Neural progenitor cell (in vitro differentiated cells): ENCODE measurements around the gene GGCX. TPM values are rescaled to one million over a fixed set of nuclear protein-coding genes. Genes with fewer than 3 reads are reported as not detected.

Source experiments
- DNase-seq: peaks from one replicate; pipeline ENCODE4 v3.0.0-alpha.2; 2016; ENCODE audit warnings: low spot score
- H2AFZ ChIP-seq: fragments of 200-600 bp; sonication (generic); replicated peaks from 2 replicates; pipeline ENCODE4 v1.6.1; 2016; ENCODE audit warnings: antibody characterized with exemption
- H3F3A ChIP-seq: fragments of 200-600 bp; sonication (generic); 2 replicates; pipeline ENCODE4 v1.6.1; 2016; ENCODE audit warnings: antibody characterized with exemption, low read depth
- H3K27ac ChIP-seq: fragments of 200-600 bp; sonication (generic); 2 replicates; pipeline ENCODE4 v1.5.1; 2016; ENCODE audit warnings: mild to moderate bottlenecking
- H3K27me3 ChIP-seq: fragments of 200-600 bp; sonication (generic); 2 replicates; pipeline ENCODE4 v1.6.1; 2016; ENCODE audit warnings: mild to moderate bottlenecking, moderate library complexity
- H3K36me3 ChIP-seq: fragments of 200-600 bp; sonication (generic); 2 replicates; pipeline ENCODE4 v1.5.1; 2016
- H3K4me1 ChIP-seq: fragments of 200-600 bp; sonication (generic); 2 replicates; pipeline ENCODE4 v1.6.1; 2016; ENCODE audit warnings: mixed run types
- H3K4me2 ChIP-seq: fragments of 200-600 bp; sonication (generic); 2 replicates; pipeline ENCODE4 v1.6.1; 2016
- H3K4me3 ChIP-seq: fragments of 200-600 bp; sonication (generic); 2 replicates; pipeline ENCODE4 v1.5.1; 2016
- H3K79me2 ChIP-seq: fragments of 200-600 bp; sonication (generic); 2 replicates; pipeline ENCODE4 v1.6.1; 2016; ENCODE audit warnings: low read depth
- H3K9ac ChIP-seq: fragments of 200-600 bp; sonication (generic); 2 replicates; pipeline ENCODE4 v1.6.1; 2016
- H3K9me3 ChIP-seq: fragments of 200-600 bp; sonication (generic); 2 replicates; pipeline ENCODE4 v1.5.1; 2016; ENCODE audit warnings: low read depth
- H4K20me1 ChIP-seq: fragments of 200-600 bp; sonication (generic); 2 replicates; pipeline ENCODE4 v1.6.1; 2016; ENCODE audit warnings: low read depth
- H3K27ac Mint-ChIP-seq: 3 replicates; pipeline ENCODE4 v1.8.0; 2021; ENCODE audit warnings: mixed read lengths
- H3K27me3 Mint-ChIP-seq: 2 replicates; pipeline ENCODE4 v1.8.0; 2022; ENCODE audit warnings: low read depth, mild to moderate bottlenecking, inconsistent platforms, moderate library complexity, mixed read lengths; ENCODE audit not compliant: insufficient read depth
- H3K36me3 Mint-ChIP-seq: 3 replicates; pipeline ENCODE4 v1.8.0; 2021; ENCODE audit warnings: mixed read lengths
- H3K4me1 Mint-ChIP-seq: 3 replicates; pipeline ENCODE4 v1.8.0; 2021; ENCODE audit warnings: mixed read lengths
- H3K4me3 Mint-ChIP-seq: 3 replicates; pipeline ENCODE4 v1.8.0; 2021; ENCODE audit warnings: mild to moderate bottlenecking, moderate library complexity, mixed read lengths
- H3K9me3 Mint-ChIP-seq: 3 replicates; pipeline ENCODE4 v1.8.0; 2020; ENCODE audit warnings: mixed read lengths
- CTCF ChIP-seq: fragments of 200-600 bp; sonication (generic); IDR thresholded peaks from 2 replicates; pipeline ENCODE4 v1.5.1; 2017; ENCODE audit warnings: antibody characterized with exemption, mild to moderate bottlenecking
- EZH2 ChIP-seq: fragments of 200-600 bp; sonication (generic); IDR thresholded peaks from 2 replicates; pipeline ENCODE4 v1.6.1; 2017; ENCODE audit warnings: antibody characterized with exemption, mild to moderate bottlenecking, moderate library complexity
- EZH2phosphoT487 ChIP-seq: fragments of 200-600 bp; sonication (generic); IDR thresholded peaks from 2 replicates; pipeline ENCODE4 v1.6.1; 2017; ENCODE audit warnings: antibody characterized with exemption
- total RNA-seq: library from RNA; depleted of rRNA; stranded (reverse); fragments of >200 nt; gene quantifications from 2 replicates; pipeline ENCODE4 v1.2.3, GENCODE V29; 2015; ENCODE audit warnings: low replicate concordance

Gene GGCX
- total RNA-seq, 1 donor from 2014 or later, result 29.7 TPM

- Histone ChIP-seq H3K9me3 (no peaks in the 10 kb centered on the region), H3K4me2 (no peak overlapping the region), H3K27me3 (no peaks in the 10 kb centered on the region), H3K79me2 (no peaks in the 10 kb centered on the region), H3K27ac (no peak overlapping the region), H3K9ac (no peak overlapping the region), H2AFZ (no peak overlapping the region), H3K4me1 (no peaks in the 10 kb centered on the region), H3F3A (no peaks in the 10 kb centered on the region), H3K4me3 (no peak overlapping the region), H4K20me1 (no peaks in the 10 kb centered on the region), H3K36me3 (no peaks in the 10 kb centered on the region)
- Mint-ChIP-seq H3K27ac (no peak overlapping the region), H3K27me3 (peaks cover 8% of the 10 kb centered on the region), H3K4me1 (peaks cover 2% of the 10 kb centered on the region), H3K9me3 (peaks cover 3% of the 10 kb centered on the region), H3K36me3 (no peaks in the 10 kb centered on the region), H3K4me3 (no peak overlapping the region)
- DNase-seq, result no peak
- TF ChIP-seq EZH2 (no peak), EZH2phosphoT487 (no peak), CTCF (no peak)
Observed at GRCh38 chr2:85502720-85503119, 58.6 kb downstream of the GGCX start.

- Histone ChIP-seq H3F3A (no peaks in the 10 kb centered on the region), H3K9me3 (no peaks in the 10 kb centered on the region), H3K4me3 (no peak overlapping the region), H3K9ac (no peak overlapping the region), H3K27me3 (no peaks in the 10 kb centered on the region), H3K79me2 (no peaks in the 10 kb centered on the region), H3K4me2 (no peak overlapping the region), H3K27ac (no peak overlapping the region), H4K20me1 (no peaks in the 10 kb centered on the region), H2AFZ (no peak overlapping the region), H3K36me3 (no peaks in the 10 kb centered on the region), H3K4me1 (no peaks in the 10 kb centered on the region)
- DNase-seq, result no peak
- Mint-ChIP-seq H3K27ac (no peak overlapping the region), H3K4me1 (peaks cover 2% of the 10 kb centered on the region), H3K9me3 (peaks cover 3% of the 10 kb centered on the region), H3K36me3 (no peaks in the 10 kb centered on the region), H3K4me3 (no peak overlapping the region), H3K27me3 (peaks cover 8% of the 10 kb centered on the region)
- no peak for TF ChIP-seq CTCF
- no peak for TF ChIP-seq EZH2
- TF ChIP-seq EZH2phosphoT487, result no peak
Observed at GRCh38 chr2:85501248-85501647, 60.0 kb downstream of the GGCX start.

GRCh38 chr2:85497944-85498630, 63.2 kb downstream of the GGCX start:
- Histone ChIP-seq H4K20me1 (no peaks in the 10 kb centered on the region), H3K79me2 (no peaks in the 10 kb centered on the region), H3K36me3 (no peaks in the 10 kb centered on the region), H2AFZ (no peak overlapping the region), H3K4me3 (no peak overlapping the region), H3F3A (no peaks in the 10 kb centered on the region), H3K27ac (no peak overlapping the region), H3K4me1 (no peaks in the 10 kb centered on the region), H3K27me3 (no peaks in the 10 kb centered on the region), H3K9me3 (no peaks in the 10 kb centered on the region), H3K9ac (no peak overlapping the region), H3K4me2 (no peak overlapping the region)
- H3K4me3 Mint-ChIP-seq, result no peak overlapping the region
- H3K36me3 Mint-ChIP-seq, result no peaks in the 10 kb centered on the region
- no peaks in the 10 kb centered on the region for H3K4me1 Mint-ChIP-seq
- H3K27ac Mint-ChIP-seq, result no peak overlapping the region
- peaks cover 3% of the 10 kb centered on the region for H3K9me3 Mint-ChIP-seq
- no peak for DNase-seq
- peaks cover 8% of the 10 kb centered on the region for H3K27me3 Mint-ChIP-seq
- no peak for TF ChIP-seq EZH2
- no peak for TF ChIP-seq CTCF
- no peak for TF ChIP-seq EZH2phosphoT487
